Panc1 (cell line): ENCODE results near the gene SEMA5B.

Experiments
- POLR2AphosphoS5 ChIP-seq: IDR thresholded peaks from 2 replicates; pipeline ENCODE4 v1.6.1; 2012; ENCODE audit warnings: mild to moderate bottlenecking, low read depth, low read length, moderate library complexity
- TF ChIP-seq, protein P1 (sequence below): fragments of 450-650 bp; IDR thresholded peaks from 2 replicates; pipeline ENCODE4 v1.5.1; 2017; ENCODE audit warnings: mild to moderate bottlenecking
- TF ChIP-seq, protein P2 (sequence below), 2 experiments: IDR thresholded peaks; 2 replicates each; pipeline ENCODE4 v1.6.1; 2011 to 2012; ENCODE audit warnings: low read depth in 2 of 2, control low read depth in 1 of 2, low read length in 1 of 2, mild to moderate bottlenecking in 1 of 2, moderate library complexity in 1 of 2; ENCODE audit not compliant: insufficient read depth in 1 of 2

DNA sequence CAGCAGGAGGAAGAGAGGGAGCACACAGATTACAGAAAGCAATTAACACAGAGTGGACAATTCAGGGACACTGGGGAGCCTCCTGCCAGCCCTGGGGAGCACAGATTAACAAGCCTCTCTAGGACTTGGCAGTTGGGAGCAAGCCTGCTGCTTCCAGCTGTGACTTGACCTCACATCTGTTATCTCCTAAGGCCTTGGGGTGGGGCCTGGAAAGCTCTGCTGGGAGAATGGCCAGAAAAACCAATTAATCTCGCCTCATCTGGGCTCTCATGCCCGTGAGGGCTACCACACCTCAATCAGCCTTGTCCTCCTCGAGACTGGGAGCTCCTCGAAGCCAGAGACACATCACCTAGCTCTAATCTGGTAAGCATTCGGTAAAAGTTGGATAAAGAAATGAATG lies 39.1 kb downstream of the SEMA5B start:
- TF ChIP-seq, protein P1, sequence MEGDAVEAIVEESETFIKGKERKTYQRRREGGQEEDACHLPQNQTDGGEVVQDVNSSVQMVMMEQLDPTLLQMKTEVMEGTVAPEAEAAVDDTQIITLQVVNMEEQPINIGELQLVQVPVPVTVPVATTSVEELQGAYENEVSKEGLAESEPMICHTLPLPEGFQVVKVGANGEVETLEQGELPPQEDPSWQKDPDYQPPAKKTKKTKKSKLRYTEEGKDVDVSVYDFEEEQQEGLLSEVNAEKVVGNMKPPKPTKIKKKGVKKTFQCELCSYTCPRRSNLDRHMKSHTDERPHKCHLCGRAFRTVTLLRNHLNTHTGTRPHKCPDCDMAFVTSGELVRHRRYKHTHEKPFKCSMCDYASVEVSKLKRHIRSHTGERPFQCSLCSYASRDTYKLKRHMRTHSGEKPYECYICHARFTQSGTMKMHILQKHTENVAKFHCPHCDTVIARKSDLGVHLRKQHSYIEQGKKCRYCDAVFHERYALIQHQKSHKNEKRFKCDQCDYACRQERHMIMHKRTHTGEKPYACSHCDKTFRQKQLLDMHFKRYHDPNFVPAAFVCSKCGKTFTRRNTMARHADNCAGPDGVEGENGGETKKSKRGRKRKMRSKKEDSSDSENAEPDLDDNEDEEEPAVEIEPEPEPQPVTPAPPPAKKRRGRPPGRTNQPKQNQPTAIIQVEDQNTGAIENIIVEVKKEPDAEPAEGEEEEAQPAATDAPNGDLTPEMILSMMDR = no peak
- no peak for TF ChIP-seq POLR2AphosphoS5
- TF ChIP-seq, protein P2, sequence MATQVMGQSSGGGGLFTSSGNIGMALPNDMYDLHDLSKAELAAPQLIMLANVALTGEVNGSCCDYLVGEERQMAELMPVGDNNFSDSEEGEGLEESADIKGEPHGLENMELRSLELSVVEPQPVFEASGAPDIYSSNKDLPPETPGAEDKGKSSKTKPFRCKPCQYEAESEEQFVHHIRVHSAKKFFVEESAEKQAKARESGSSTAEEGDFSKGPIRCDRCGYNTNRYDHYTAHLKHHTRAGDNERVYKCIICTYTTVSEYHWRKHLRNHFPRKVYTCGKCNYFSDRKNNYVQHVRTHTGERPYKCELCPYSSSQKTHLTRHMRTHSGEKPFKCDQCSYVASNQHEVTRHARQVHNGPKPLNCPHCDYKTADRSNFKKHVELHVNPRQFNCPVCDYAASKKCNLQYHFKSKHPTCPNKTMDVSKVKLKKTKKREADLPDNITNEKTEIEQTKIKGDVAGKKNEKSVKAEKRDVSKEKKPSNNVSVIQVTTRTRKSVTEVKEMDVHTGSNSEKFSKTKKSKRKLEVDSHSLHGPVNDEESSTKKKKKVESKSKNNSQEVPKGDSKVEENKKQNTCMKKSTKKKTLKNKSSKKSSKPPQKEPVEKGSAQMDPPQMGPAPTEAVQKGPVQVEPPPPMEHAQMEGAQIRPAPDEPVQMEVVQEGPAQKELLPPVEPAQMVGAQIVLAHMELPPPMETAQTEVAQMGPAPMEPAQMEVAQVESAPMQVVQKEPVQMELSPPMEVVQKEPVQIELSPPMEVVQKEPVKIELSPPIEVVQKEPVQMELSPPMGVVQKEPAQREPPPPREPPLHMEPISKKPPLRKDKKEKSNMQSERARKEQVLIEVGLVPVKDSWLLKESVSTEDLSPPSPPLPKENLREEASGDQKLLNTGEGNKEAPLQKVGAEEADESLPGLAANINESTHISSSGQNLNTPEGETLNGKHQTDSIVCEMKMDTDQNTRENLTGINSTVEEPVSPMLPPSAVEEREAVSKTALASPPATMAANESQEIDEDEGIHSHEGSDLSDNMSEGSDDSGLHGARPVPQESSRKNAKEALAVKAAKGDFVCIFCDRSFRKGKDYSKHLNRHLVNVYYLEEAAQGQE (IDR thresholded peaks at IDR 0.05; ENCODE audit: insufficient read depth in 1 of 2, low read depth in 2 of 2, low read length in 1 of 2) = no peak
